Neural crest cell (in vitro differentiated cells): Measurements from ENCODE around the gene SH3BGRL. TPM values are rescaled to one million over a fixed set of nuclear protein-coding genes. Genes with fewer than 3 reads are reported as not detected.

ENCODE experiments used
- DNase-seq: peaks from one replicate; pipeline ENCODE4 v3.0.0; 2021; ENCODE audit warnings: low read depth, mixed read lengths, low spot score
- H3K27ac Mint-ChIP-seq: one replicate; pipeline ENCODE4 v1.8.0; 2021; ENCODE audit warnings: mild to moderate bottlenecking, mixed read lengths; ENCODE audit not compliant: unreplicated experiment
- H3K27me3 Mint-ChIP-seq: 2 replicates; pipeline ENCODE4 v1.8.0; 2021; ENCODE audit warnings: low read depth, mild to moderate bottlenecking, mixed read lengths
- H3K36me3 Mint-ChIP-seq: 2 replicates; pipeline ENCODE4 v1.8.0; 2021; ENCODE audit warnings: low read depth, mild to moderate bottlenecking, mixed read lengths
- H3K4me1 Mint-ChIP-seq: 2 replicates; pipeline ENCODE4 v1.8.0; 2021; ENCODE audit warnings: mixed read lengths
- H3K4me3 Mint-ChIP-seq: one replicate; pipeline ENCODE4 v1.8.0; 2021; ENCODE audit warnings: mild to moderate bottlenecking, mixed read lengths
- H3K9me3 Mint-ChIP-seq: 2 replicates; pipeline ENCODE4 v1.8.0; 2021; ENCODE audit warnings: mixed read lengths
- CTCF ChIP-seq: fragments of 200-600 bp; sonication (generic); conservative IDR thresholded peaks from 2 replicates; pipeline ENCODE4 v1.5.0; 2021; ENCODE audit warnings: antibody characterized with exemption, mild to moderate bottlenecking
- total RNA-seq: library from RNA; stranded (reverse); gene quantifications from 2 replicates; pipeline ENCODE4 v1.2.1, GENCODE V29; 2021

The SH3BGRL gene
- total RNA-seq, 1 donor from 2014 or later = 74.9 TPM

GRCh38 chrX:81238166-81238565 is 36.3 kb downstream of the SH3BGRL start:
- no peak for DNase-seq
- Mint-ChIP-seq H3K27me3 (no peaks in the 10 kb centered on the region), H3K27ac (no peak overlapping the region), H3K9me3 (peaks cover 11% of the 10 kb centered on the region), H3K36me3 (peaks cover 23% of the 10 kb centered on the region), H3K4me3 (no peak overlapping the region), H3K4me1 (no peaks in the 10 kb centered on the region)
- TF ChIP-seq CTCF = no peak

- H3K9me3 Mint-ChIP-seq = peaks cover 10% of the 10 kb centered on the region
- no peak overlapping the region for H3K27ac Mint-ChIP-seq
- H3K27me3 Mint-ChIP-seq = no peaks in the 10 kb centered on the region
- H3K36me3 Mint-ChIP-seq = peaks cover 23% of the 10 kb centered on the region
- DNase-seq = no peak
- no peaks in the 10 kb centered on the region for H3K4me1 Mint-ChIP-seq
- no peak for TF ChIP-seq CTCF
- H3K4me3 Mint-ChIP-seq = no peak overlapping the region
These were observed 38.9 kb downstream of the SH3BGRL start for GRCh38 chrX:81240701-81241331.

- no peak for DNase-seq
- Mint-ChIP-seq H3K27ac (no peak overlapping the region), H3K4me3 (no peak overlapping the region), H3K27me3 (no peaks in the 10 kb centered on the region), H3K9me3 (peaks cover 7% of the 10 kb centered on the region), H3K4me1 (no peaks in the 10 kb centered on the region), H3K36me3 (peaks cover 21% of the 10 kb centered on the region)
- TF ChIP-seq CTCF = no peak
These were observed 39.9 kb downstream of the SH3BGRL start for GRCh38 chrX:81241753-81242152.

GRCh38 chrX:81255876-81256275 is 54.0 kb downstream of the SH3BGRL start:
- DNase-seq = no peak
- Mint-ChIP-seq H3K27ac (peak overlapping the region; percentile 69), H3K9me3 (no peaks in the 10 kb centered on the region), H3K36me3 (no peaks in the 10 kb centered on the region), H3K27me3 (no peaks in the 10 kb centered on the region), H3K4me1 (peaks cover 19% of the 10 kb centered on the region), H3K4me3 (no peak overlapping the region)
- TF ChIP-seq CTCF = no peak

- Mint-ChIP-seq H3K27ac (no peak overlapping the region), H3K9me3 (no peaks in the 10 kb centered on the region), H3K4me1 (peaks cover 33% of the 10 kb centered on the region), H3K4me3 (no peak overlapping the region), H3K36me3 (no peaks in the 10 kb centered on the region), H3K27me3 (no peaks in the 10 kb centered on the region)
- TF ChIP-seq CTCF = no peak
- DNase-seq = no peak
These were observed 55.9 kb downstream of the SH3BGRL start for GRCh38 chrX:81257817-81258216.
